Measurements from ENCODE around the gene EP400.

EP400 gene

DNA sequence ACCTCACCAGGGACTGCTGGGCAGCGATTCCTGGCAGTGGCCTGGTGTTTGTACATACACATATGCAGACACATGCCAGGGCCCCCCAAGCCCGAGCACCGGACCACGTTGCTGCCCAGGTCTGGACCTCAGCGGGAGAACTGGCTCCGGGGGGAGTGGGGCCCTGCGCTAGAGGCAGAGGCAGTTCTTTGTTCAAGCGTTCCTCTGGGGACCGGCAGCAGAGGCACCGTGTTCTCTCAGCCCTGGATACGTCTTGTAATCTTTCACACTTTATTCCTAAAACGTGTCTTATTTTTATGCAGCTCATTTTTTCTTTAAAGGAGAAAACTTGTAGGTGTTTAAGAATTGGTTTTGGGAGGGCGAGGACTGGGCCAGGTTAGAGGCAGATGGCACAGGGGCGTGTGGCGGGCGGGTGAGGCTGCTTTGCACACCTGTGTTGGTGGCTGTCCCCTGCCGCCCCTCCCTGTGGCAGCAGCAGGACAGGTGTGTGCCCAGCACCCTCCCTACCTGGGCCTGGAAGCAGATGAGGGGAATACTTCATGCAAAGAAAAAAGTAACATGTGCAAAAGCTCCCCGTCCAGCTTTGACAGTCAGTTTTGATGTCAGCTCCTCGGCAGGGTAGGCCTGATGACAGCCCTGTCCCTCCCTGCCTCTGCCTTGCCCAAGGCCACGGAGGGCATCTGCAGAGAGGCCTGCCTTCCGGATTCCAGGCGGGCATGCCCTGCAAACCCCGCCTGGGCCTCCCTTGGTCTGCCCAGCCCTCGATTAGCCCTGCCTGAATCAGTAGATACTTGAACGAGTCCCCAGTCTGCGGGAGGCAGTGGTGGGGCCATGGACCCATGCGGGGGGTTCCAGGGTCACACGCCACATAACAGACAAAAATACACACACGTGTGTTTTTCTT, 27.6 kb upstream of the EP400 start:
- TF ChIP-seq, protein P1, sequence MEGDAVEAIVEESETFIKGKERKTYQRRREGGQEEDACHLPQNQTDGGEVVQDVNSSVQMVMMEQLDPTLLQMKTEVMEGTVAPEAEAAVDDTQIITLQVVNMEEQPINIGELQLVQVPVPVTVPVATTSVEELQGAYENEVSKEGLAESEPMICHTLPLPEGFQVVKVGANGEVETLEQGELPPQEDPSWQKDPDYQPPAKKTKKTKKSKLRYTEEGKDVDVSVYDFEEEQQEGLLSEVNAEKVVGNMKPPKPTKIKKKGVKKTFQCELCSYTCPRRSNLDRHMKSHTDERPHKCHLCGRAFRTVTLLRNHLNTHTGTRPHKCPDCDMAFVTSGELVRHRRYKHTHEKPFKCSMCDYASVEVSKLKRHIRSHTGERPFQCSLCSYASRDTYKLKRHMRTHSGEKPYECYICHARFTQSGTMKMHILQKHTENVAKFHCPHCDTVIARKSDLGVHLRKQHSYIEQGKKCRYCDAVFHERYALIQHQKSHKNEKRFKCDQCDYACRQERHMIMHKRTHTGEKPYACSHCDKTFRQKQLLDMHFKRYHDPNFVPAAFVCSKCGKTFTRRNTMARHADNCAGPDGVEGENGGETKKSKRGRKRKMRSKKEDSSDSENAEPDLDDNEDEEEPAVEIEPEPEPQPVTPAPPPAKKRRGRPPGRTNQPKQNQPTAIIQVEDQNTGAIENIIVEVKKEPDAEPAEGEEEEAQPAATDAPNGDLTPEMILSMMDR (IDR thresholded peaks at IDR 0.05; ENCODE audit: low read depth, low read length), result no peak
- in situ Hi-C loops (cut with HindIII; ENCODE audit: low sequenced_read_pairs), result no loop called here
- H3K4me3 ChIP-seq (ENCODE audit: low read depth, low read length), result no peak overlapping the region
- DNase-seq (ENCODE audit: low read depth, low spot score), result no peak

DNA sequence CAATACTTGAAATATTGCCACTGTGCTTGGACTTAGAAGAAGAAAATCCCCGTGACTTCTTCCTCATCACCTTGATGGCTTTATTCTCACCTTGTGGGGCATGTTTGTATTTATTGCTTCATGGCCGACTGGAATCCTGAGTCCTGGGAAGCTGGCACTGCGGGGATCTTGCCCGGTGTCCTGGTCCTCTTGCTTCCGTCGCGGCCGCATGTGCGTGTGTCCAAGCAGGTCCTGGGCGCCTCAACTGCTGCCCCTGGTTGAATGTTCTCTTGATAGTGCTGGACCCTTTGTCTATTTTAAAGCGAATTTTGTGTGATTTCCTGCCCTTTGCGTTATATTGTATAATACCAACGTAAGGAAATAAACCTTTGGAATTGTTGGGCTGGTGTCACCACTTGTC, 27.0 kb upstream of the EP400 start:
- DNase-seq (ENCODE audit: low read depth, low spot score), result no peak
- TF ChIP-seq, protein P1 (IDR thresholded peaks at IDR 0.05; ENCODE audit: low read depth, low read length), result no peak
- in situ Hi-C loops (cut with HindIII; ENCODE audit: low sequenced_read_pairs), result no loop called here

DNA sequence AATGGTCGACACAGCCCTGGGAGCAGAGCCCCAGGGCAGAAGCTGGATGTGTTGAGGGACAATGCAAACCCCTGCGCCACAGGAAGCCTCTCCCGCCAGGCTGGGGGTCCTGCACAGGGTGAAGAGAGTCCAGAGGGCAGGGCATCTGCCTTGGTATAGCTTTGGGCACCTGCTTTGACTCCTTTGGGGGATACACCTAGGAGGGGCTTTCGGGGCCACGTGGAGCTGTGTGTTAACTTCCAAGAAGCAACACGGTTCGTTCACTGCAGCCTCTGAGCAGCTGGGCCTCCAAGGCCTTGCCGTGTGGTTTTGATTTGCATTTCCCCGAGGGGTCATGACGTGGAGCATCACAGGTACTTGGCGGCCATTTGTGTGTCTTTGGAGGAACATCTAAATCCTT, 26.5 kb upstream of the EP400 start:
- in situ Hi-C loops (cut with HindIII; ENCODE audit: low sequenced_read_pairs), result no loop called here
- no peak for DNase-seq (ENCODE audit: low read depth, low spot score)

More for the DNA sequence above, 27.0 kb upstream of the EP400 start:
- no peak overlapping the region for H3K4me3 ChIP-seq (ENCODE audit: low read depth, low read length)

DNA sequence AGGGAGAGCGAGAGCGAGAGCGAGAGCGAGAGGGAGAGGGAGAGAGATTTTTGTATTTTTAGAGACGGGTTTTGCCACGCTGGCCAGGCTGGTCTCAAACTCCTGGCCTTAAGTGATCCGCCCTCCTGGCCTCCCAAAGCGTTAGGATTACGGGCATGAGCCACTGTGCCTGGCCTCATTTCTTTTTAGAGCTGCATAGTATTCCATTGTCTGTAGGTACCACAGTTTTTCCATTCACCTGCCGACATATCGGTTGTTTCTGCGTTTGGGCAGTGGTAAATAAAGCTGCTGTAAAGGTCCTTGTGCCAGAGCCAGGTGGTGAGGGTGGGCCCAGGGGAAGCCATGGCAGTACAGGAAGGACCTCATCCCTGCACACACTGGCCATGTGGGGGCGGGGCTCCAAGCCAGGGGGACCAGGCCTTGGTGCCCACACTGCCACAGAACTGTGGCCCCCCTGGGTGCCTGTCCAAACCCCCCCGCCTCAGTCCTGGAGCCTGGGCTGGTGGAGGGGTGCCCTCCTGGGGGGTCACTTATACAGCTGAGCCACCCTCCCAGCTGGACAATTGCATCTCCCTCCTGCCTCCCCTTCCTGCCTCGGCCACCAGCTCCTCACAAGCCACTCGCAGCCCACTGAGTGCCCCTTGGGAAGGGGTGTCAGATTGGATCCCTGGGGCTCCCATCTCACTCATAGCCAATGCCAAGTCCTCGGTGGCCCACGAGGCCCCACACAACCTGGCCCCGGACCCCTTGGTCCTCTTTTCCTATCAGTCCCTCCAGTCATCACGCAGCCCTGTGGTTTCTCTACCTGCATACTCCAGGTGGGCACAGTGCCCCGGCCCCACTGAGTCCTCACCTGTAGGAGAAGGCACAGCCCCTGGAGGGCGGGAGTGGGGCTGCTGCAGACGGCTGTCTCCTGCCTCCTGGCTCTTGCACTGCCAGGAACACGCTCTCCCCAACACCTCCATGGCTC, 22.3 kb upstream of the EP400 start:
- TF ChIP-seq, protein P1 (IDR thresholded peaks at IDR 0.05; ENCODE audit: low read depth, low read length), result no peak
- DNase-seq (ENCODE audit: low read depth, low spot score), result no peak
- H3K4me3 ChIP-seq (ENCODE audit: low read depth, low read length), result no peak overlapping the region
- in situ Hi-C loops (cut with HindIII; ENCODE audit: low sequenced_read_pairs), result no loop called here

More for the DNA sequence above, 26.5 kb upstream of the EP400 start:
- TF ChIP-seq, protein P1 (IDR thresholded peaks at IDR 0.05; ENCODE audit: low read depth, low read length), result no peak
- no peak overlapping the region for H3K4me3 ChIP-seq (ENCODE audit: low read depth, low read length)

DNA sequence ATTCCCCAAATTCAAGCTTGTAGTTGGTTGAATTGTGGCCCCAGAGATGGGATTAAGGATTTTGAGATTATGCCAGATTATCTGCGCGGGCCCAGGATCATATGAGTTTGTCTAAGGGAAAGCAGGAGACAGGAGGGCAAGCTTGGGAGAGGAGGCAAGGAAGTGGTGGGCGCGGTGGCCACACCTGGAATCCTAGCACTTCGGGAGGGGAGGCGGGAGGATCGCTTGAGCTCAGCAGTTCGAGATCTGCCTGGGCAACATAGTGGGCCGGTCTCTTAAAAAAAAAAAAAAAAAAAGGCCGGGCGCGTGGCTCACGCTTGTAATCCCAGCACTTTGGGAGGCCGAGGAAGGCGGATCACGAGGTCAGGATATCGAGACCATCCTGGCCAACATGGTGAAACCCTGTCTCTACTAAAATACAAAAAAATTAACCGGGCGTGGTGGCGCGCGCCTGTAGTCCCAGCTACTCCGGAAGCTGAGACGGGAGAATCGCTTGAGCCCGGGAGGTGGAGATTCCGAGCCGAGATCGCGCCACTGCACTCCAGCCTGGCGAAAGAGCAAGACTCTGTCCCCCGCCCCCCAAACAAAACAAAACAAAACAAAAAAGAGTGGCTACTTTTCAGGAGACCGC, 21.5 kb upstream of the EP400 start:
- TF ChIP-seq, protein P1 (IDR thresholded peaks at IDR 0.05; ENCODE audit: low read depth, low read length), result no peak
- DNase-seq (ENCODE audit: low read depth, low spot score), result no peak
- in situ Hi-C loops (cut with HindIII; ENCODE audit: low sequenced_read_pairs), result no loop called here

More for the DNA sequence above, 21.5 kb upstream of the EP400 start:
- H3K4me3 ChIP-seq (ENCODE audit: low read depth, low read length), result peak overlapping the region; percentile 49
